Lower lobe of right lung (tissue), 2 donors: ENCODE data around the gene C2orf81. TPM values are rescaled to one million over a fixed set of nuclear protein-coding genes. Genes with fewer than 3 reads are reported as not detected.
"Not testable (repeated sequence)": the region's sequence is repeated elsewhere in the genome, so short reads cannot be mapped to it uniquely, and the experiment has no call there.

Experiments
- ATAC-seq, 2 donors: fragments of 200-7000 bp; cut with Tn5 transposase; one replicate each; pipeline ENCODE4 v1.9.1; 2020 to 2022; ENCODE audit warnings: mild to moderate bottlenecking in 2 of 2, moderate library complexity in 2 of 2
- DNase-seq: peaks from one replicate; pipeline ENCODE4 v3.0.0-alpha.2; 2020
- H3K27ac ChIP-seq: fragments of 200-600 bp; one replicate; pipeline ENCODE4 v1.8.0; 2022
- H3K27me3 ChIP-seq: fragments of 200-600 bp; one replicate; pipeline ENCODE4 v1.8.0; 2022; ENCODE audit warnings: low read depth
- H3K36me3 ChIP-seq: fragments of 200-600 bp; one replicate; pipeline ENCODE4 v1.8.0; 2022; ENCODE audit warnings: mild to moderate bottlenecking
- H3K4me1 ChIP-seq: fragments of 200-600 bp; one replicate; pipeline ENCODE4 v1.8.0; 2022
- H3K4me3 ChIP-seq: fragments of 200-600 bp; one replicate; pipeline ENCODE4 v1.8.0; 2022; ENCODE audit warnings: mild to moderate bottlenecking
- H3K9me3 ChIP-seq: fragments of 200-600 bp; one replicate; pipeline ENCODE4 v1.8.0; 2022
- CTCF ChIP-seq: fragments of 200-600 bp; IDR thresholded peaks from one replicate; pipeline ENCODE4 v1.8.0; 2022; ENCODE audit warnings: antibody characterized with exemption, mild to moderate bottlenecking
- intact Hi-C: fragments of 100-400 bp; cut with DNase I; formaldehyde crosslinking; loops from one replicate; pipeline ENCODE4 v1.11.0; 2022
- long read RNA-seq: library from polyadenylated mRNA; unstranded; transcript quantifications from one replicate; pipeline ENCODE4 v2.0.0, GENCODE V29; 2021
- total RNA-seq: library from RNA; stranded (reverse); fragmentation: NEBNext Ultra II Directional; extraction: Animal tissue kit (Norgen Biotek cat#: 25700); gene quantifications from one replicate; pipeline ENCODE4 v1.2.1, GENCODE V29; 2021
- donor health status: DM: no; HTN: yes; CAD: no; lungs with severe emphysema.

Gene C2orf81
- 10.0 TPM for total RNA-seq
- long read RNA-seq, partial matches to known transcripts, result 0 of 6 reads
- long read RNA-seq, other reads (novel, unspliced or antisense), result 0 of 6 reads

DNA sequence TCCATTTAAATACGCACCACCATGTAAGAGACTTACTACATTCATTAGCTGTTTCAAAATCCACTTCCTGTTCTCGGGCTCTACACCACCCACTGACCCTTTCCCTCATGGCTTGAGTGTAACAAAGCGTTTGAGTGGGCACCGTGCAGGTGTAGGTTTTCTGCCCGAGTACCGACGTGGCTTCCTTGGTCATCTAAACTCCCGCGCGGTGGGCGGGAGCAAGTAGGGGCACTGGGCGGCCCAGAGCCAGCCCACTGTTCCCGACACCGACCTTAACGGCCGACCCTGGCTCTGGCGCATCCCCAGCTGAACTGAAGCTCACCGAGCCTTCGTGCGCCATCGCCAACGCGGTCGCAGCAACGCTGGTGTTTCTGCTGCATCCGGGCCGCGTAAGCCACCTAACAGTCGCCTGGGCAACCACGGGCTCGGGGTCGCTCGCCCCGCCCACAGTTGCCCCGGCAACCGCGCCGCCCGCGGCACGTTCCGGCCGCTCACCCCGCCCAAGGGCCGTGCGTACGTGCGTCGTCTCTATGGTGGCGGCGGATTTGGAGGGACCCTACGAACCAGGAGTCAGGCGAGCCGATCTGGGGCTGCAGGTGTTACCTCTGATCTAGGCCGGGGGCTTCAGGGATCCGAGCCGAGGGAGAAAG lies at the start of gene C2orf81, which contains the start of gene WDR54:
C2orf81 (minus strand) TSS at position 399 of the 650 bp plus-strand sequence; CDS start at position 340, 59 bp downstream.
WDR54 (plus strand) TSS at position 510 of the 650 bp plus-strand sequence. CDS start 424 bp downstream, outside the sequence.
- Histone ChIP-seq H3K4me1 (peaks cover 24% of the 10 kb centered on the region), H3K9me3 (no peaks in the 10 kb centered on the region), H3K27ac (peak within 1 kb of the TSS; percentile 84), H3K27me3 (no peaks in the 10 kb centered on the region), H3K36me3 (peaks cover 9% of the 10 kb centered on the region), H3K4me3 (peak within 1 kb of the TSS; percentile 84)
- peak; percentile 92 for DNase-seq
- peak; percentile 96 to 97 for ATAC-seq
- no peak for TF ChIP-seq CTCF
- intact Hi-C loops, result no loop called here

GRCh38 chr2:74470742-74471141 lies 49.3 kb upstream of the C2orf81 start:
- DNase-seq, result not testable (repeated sequence)

GRCh38 chr2:74464406-74464805 lies 43.0 kb upstream of the C2orf81 start:
- ATAC-seq (peak; percentile 7 to 9), DNase-seq (no peak)
- H3K9me3 ChIP-seq, result no peaks in the 10 kb centered on the region
- H3K4me3 ChIP-seq, result peak overlapping the region; percentile 97
- no peaks in the 10 kb centered on the region for H3K27me3 ChIP-seq
- H3K27ac ChIP-seq, result peak overlapping the region; percentile 92
- intact Hi-C loops, result no loop called here
- H3K4me1 ChIP-seq, result peaks cover 25% of the 10 kb centered on the region
- H3K36me3 ChIP-seq, result peaks cover 24% of the 10 kb centered on the region
- no peak for TF ChIP-seq CTCF

More at GRCh38 chr2:74470742-74471141, 49.3 kb upstream of the C2orf81 start:
- H3K27ac ChIP-seq, H3K9me3 ChIP-seq, intact Hi-C loops, ATAC-seq, H3K27me3 ChIP-seq, H3K4me3 ChIP-seq: not testable (repeated sequence)
- Histone ChIP-seq H3K36me3 (peaks cover 18% of the 10 kb centered on the region), H3K4me1 (peaks cover 25% of the 10 kb centered on the region)

GRCh38 chr2:74462786-74463105 lies 41.3 kb upstream of the C2orf81 start:
- no peak overlapping the region for H3K27ac ChIP-seq
- no peaks in the 10 kb centered on the region for H3K9me3 ChIP-seq
- H3K4me3 ChIP-seq, result no peak overlapping the region
- peaks cover 24% of the 10 kb centered on the region for H3K36me3 ChIP-seq
- no peaks in the 10 kb centered on the region for H3K27me3 ChIP-seq
- no peak for TF ChIP-seq CTCF
- ATAC-seq, result no peak
- peaks cover 33% of the 10 kb centered on the region for H3K4me1 ChIP-seq
- intact Hi-C loops, result no loop called here
- DNase-seq, result no peak

DNA sequence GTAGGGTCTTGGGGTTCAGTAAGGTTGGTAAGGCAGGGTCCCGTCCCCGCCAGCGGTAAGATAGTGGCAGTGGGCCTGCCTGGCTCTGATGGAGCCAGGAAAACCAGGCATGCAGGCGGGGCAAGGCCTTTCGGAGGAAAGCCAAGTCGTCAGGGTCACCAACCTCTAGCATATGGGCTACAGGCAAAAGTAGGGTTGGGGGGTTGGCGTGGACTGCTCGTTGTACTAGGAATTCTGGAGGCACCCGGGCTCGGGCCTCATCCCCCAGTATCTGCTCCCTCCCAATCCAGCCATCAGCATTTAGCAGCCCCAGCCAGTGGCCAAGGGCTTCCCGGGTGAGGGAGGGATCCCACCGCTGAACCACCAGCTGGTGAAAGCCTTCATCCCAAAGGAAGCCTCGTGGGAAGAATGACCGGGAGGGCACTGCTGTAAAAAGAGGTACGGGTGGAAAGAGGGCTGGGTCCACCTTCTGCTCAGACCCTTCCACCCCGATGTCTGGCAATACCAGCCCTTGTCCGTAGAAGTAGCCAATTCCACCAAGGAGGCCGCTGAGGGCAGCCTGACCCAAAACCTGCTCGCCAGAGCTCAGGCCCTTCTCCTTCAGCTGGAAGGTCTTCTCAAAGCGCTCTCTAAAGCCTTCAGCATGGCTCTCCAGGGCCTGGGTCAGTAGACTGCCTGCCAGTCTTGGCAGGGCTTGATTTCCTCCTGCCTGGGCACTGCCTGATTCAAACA lies 40.8 kb upstream of the C2orf81 start:
- no peak overlapping the region for H3K27ac ChIP-seq
- TF ChIP-seq CTCF, result no peak
- H3K4me1 ChIP-seq, result peaks cover 37% of the 10 kb centered on the region
- no peaks in the 10 kb centered on the region for H3K27me3 ChIP-seq
- DNase-seq (no peak), ATAC-seq (no peak)
- H3K9me3 ChIP-seq, result no peaks in the 10 kb centered on the region
- intact Hi-C loops, result no loop called here
- no peak overlapping the region for H3K4me3 ChIP-seq
- H3K36me3 ChIP-seq, result peaks cover 24% of the 10 kb centered on the region
